Liver (tissue), 9 donors: ENCODE measurements around the gene TEDC1. TPM values are rescaled to one million over a fixed set of nuclear protein-coding genes. Genes with fewer than 3 reads are reported as not detected.

Source experiments
- DNase-seq: peaks from one replicate; pipeline ENCODE4 v3.0.0-alpha.2; 2017; ENCODE audit warnings: low spot score
- H3K27ac ChIP-seq, 2 donors: one replicate each; pipeline ENCODE4 v1.7.0; 2013; ENCODE audit warnings: inconsistent platforms in 2 of 2, low read length in 2 of 2, control low read depth in 1 of 2, low read depth in 1 of 2, mild to moderate bottlenecking in 1 of 2
- H3K27me3 ChIP-seq, 4 donors: one replicate each; pipeline versions ENCODE4 v1.6.1 to v1.7.0; 2013; ENCODE audit warnings: low read length in 3 of 4, inconsistent platforms in 1 of 4, mild to moderate bottlenecking in 1 of 4, moderate library complexity in 1 of 4; ENCODE audit not compliant: control insufficient read depth in 4 of 4, insufficient read depth in 4 of 4
- H3K36me3 ChIP-seq, 4 donors: one replicate each; pipeline versions ENCODE4 v1.6.1 to v1.7.0; 2013; ENCODE audit warnings: low read length in 3 of 4, mild to moderate bottlenecking in 3 of 4, low read depth in 1 of 4, moderate library complexity in 1 of 4; ENCODE audit not compliant: control insufficient read depth in 4 of 4, insufficient read depth in 3 of 4
- H3K4me1 ChIP-seq, 4 donors: one replicate each; pipeline versions ENCODE4 v1.6.1 to v1.7.0; 2013; ENCODE audit warnings: low read length in 3 of 4, mild to moderate bottlenecking in 3 of 4, moderate library complexity in 1 of 4; ENCODE audit not compliant: control insufficient read depth in 4 of 4, insufficient read depth in 4 of 4
- H3K4me3 ChIP-seq, 3 donors: one replicate each; pipeline versions ENCODE4 v1.6.1 to v1.7.0; 2013; ENCODE audit warnings: low read length in 3 of 3, control low read depth in 1 of 3, low read depth in 1 of 3, mild to moderate bottlenecking in 1 of 3
- H3K9ac ChIP-seq, 2 donors: one replicate each; pipeline ENCODE4 v1.7.0; 2013; ENCODE audit warnings: low read length in 2 of 2, mild to moderate bottlenecking in 2 of 2, moderate library complexity in 2 of 2, control low read depth in 1 of 2, low read depth in 1 of 2
- H3K9me3 ChIP-seq, 4 donors: one replicate each; pipeline versions ENCODE4 v1.6.1 to v1.7.0; 2013; ENCODE audit warnings: low read length in 3 of 4; ENCODE audit not compliant: control insufficient read depth in 4 of 4
- ATF3 ChIP-seq: IDR thresholded peaks from 2 replicates; pipeline ENCODE4 v1.6.1; 2016; ENCODE audit warnings: antibody characterized with exemption
- CTCF ChIP-seq: fragments of 150-350 bp; IDR thresholded peaks from 2 replicates; pipeline ENCODE4 v1.5.1; 2017; ENCODE audit warnings: improper control_type of control experiment, low read depth, low read length; ENCODE audit not compliant: missing input control
- EGR1 ChIP-seq, 2 donors: IDR thresholded peaks; 2 replicates each; pipeline ENCODE4 v1.6.1; 2016 to 2018; ENCODE audit warnings: antibody characterized with exemption in 2 of 2, low read depth in 2 of 2
- FOXA2 ChIP-seq: IDR thresholded peaks from 2 replicates; pipeline ENCODE4 v1.6.1; 2016; ENCODE audit warnings: antibody characterized with exemption
- HNF4A ChIP-seq, 2 donors: conservative IDR thresholded peaks; 2 replicates each; pipeline ENCODE4 v1.6.1; 2016; ENCODE audit warnings: antibody characterized with exemption in 2 of 2, mild to moderate bottlenecking in 2 of 2
- HNF4G ChIP-seq: IDR thresholded peaks from 2 replicates; pipeline ENCODE4 v1.6.1; 2016; ENCODE audit warnings: antibody characterized with exemption
- JUND ChIP-seq, 2 donors: IDR thresholded peaks; 2 replicates each; pipeline ENCODE4 v1.6.1; 2016; ENCODE audit warnings: antibody characterized with exemption in 2 of 2
- MAX ChIP-seq: IDR thresholded peaks from 2 replicates; pipeline ENCODE4 v1.6.1; 2016; ENCODE audit warnings: antibody characterized with exemption
- NR2F2 ChIP-seq: IDR thresholded peaks from 2 replicates; pipeline ENCODE4 v1.6.1; 2016; ENCODE audit warnings: antibody characterized with exemption
- RAD21 ChIP-seq, 2 donors: IDR thresholded peaks; 2 replicates each; pipeline ENCODE4 v1.6.1; 2016; ENCODE audit warnings: antibody characterized with exemption in 2 of 2, mild to moderate bottlenecking in 2 of 2
- REST ChIP-seq: IDR thresholded peaks from 2 replicates; pipeline ENCODE4 v1.6.1; 2016; ENCODE audit warnings: antibody characterized with exemption, mild to moderate bottlenecking
- RXRA ChIP-seq, 2 donors: IDR thresholded peaks; 2 replicates each; pipeline ENCODE4 v1.6.1; 2017 to 2018; ENCODE audit warnings: antibody characterized with exemption in 2 of 2, mild to moderate bottlenecking in 1 of 2
- SP1 ChIP-seq: IDR thresholded peaks from 2 replicates; pipeline ENCODE4 v1.6.1; 2018; ENCODE audit warnings: antibody characterized with exemption, mild to moderate bottlenecking
- TAF1 ChIP-seq: conservative IDR thresholded peaks from 2 replicates; pipeline ENCODE4 v1.6.1; 2016; ENCODE audit warnings: antibody characterized with exemption, mild to moderate bottlenecking
- YY1 ChIP-seq: IDR thresholded peaks from 2 replicates; pipeline ENCODE4 v1.6.1; 2016; ENCODE audit warnings: antibody characterized with exemption, mild to moderate bottlenecking
- ZBTB33 ChIP-seq: IDR thresholded peaks from 2 replicates; pipeline ENCODE4 v1.6.1; 2016; ENCODE audit warnings: antibody characterized with exemption
- WGBS: extraction: QIAGEN DNeasy Blood & Tissue Kit; methylation state at CpG from one replicate; pipeline ENCODE4 v1.1.7; 2013; 5-methylcytosine and 5-hydroxymethylcytosine counted together
- polyA plus RNA-seq, 2 donors: library from polyadenylated mRNA; stranded (reverse) in 1 of 2; unstranded in 1 of 2; fragments of 200-250 nt in 1 of 2; fragments of >200 nt in 1 of 2; fragmentation: Nextera tagmentation in 1 of 2; extraction: Ambion mirVana in 1 of 2; gene quantifications; one replicate each; pipeline versions ENCODE4 v1.2.1 to v1.2.3, GENCODE V29; 2013 to 2015
- total RNA-seq, 2 donors: library from RNA; depleted of rRNA; stranded (reverse); fragments of >200 nt; gene quantifications; one replicate each; pipeline ENCODE4 v1.2.3, GENCODE V29; 2014
- donor health status: healthy.
- donor health status: healthy.
- donor health status: healthy.
- donor health status: healthy.
- donor health status: healthy.

The TEDC1 gene
- total and polyA plus RNA-seq, 4 donors, result 0.97 to 7.5 (median 3.2) TPM

- Histone ChIP-seq H3K36me3 (no peaks in the 10 kb centered on the region), H3K9me3 (no peaks in the 10 kb centered on the region), H3K27ac (peak overlapping the region; percentile 26 to 68), H3K27me3 (no peaks in the 10 kb centered on the region), H3K4me3 (no peak overlapping the region), H3K4me1 (peaks cover 18 to 80% (median 55%) of the 10 kb centered on the region in 4 donors), H3K9ac (no peak overlapping the region)
- TF ChIP-seq REST (peak; percentile 45), MAX (peak; percentile 27), RXRA (IDR thresholded peaks at IDR 0.05) (peak in 1 of 2 donors; percentile 76), HNF4A (conservative IDR thresholded peaks at IDR 0.05) (peak in 1 of 2 donors; percentile 49), EGR1 (IDR thresholded peaks at IDR 0.05; ENCODE audit: low read depth in 2 of 2) (no peak), JUND (IDR thresholded peaks at IDR 0.05) (peak in 1 of 2 donors; percentile 15)
- DNase-seq, result no peak
- WGBS, result 45% methylated on average over 24 of the region's 24 CpGs
Measured at GRCh38 chr14:105492031-105492970, 1.3 kb downstream of the TEDC1 start.

GRCh38 chr14:105492971-105493871 is 2.2 kb downstream of the TEDC1 start:
- WGBS, result 89% methylated on average over 20 of the region's 20 CpGs
- no peak for DNase-seq
- no peak overlapping the region for H3K9ac ChIP-seq
- H3K4me1 ChIP-seq, result peaks cover 17 to 81% (median 60%) of the 10 kb centered on the region in 4 donors
- no peaks in the 10 kb centered on the region for H3K9me3 ChIP-seq
- no peaks in the 10 kb centered on the region for H3K36me3 ChIP-seq
- no peak overlapping the region for H3K4me3 ChIP-seq
- H3K27ac ChIP-seq, result peak overlapping the region; percentile 26 to 68
- H3K27me3 ChIP-seq, result no peaks in the 10 kb centered on the region
- TF ChIP-seq MAX, result no peak
- no peak for TF ChIP-seq CTCF
- TF ChIP-seq NR2F2, result no peak
- no peak for TF ChIP-seq HNF4G
- TF ChIP-seq ZBTB33, result no peak
- no peak for TF ChIP-seq REST
- TF ChIP-seq JUND (IDR thresholded peaks at IDR 0.05), result no peak
- TF ChIP-seq ATF3, result no peak
- no peak for TF ChIP-seq YY1
- no peak for TF ChIP-seq FOXA2
- no peak for TF ChIP-seq TAF1
- TF ChIP-seq SP1, result no peak
- TF ChIP-seq EGR1 (IDR thresholded peaks at IDR 0.05; ENCODE audit: low read depth in 2 of 2), result no peak
- no peak for TF ChIP-seq RAD21 (IDR thresholded peaks at IDR 0.05)
- no peak for TF ChIP-seq HNF4A (conservative IDR thresholded peaks at IDR 0.05)
